ENCODE results near the gene NELFCD.

The NELFCD gene

GRCh38 chr20:59025086-59025485 is 44.0 kb downstream of the NELFCD start:
- CTCF ChIA-PET = no interaction called here
- no peak for DNase-seq (ENCODE audit: low read depth, low spot score)
- TF ChIP-seq CTCF (IDR thresholded peaks at IDR 0.05; ENCODE audit: insufficient read depth, low read length, missing control alignments) = no peak
- POLR2A ChIA-PET = no interaction called here
- no peak overlapping the region for H3K4me3 ChIP-seq (ENCODE audit: low read depth, low read length)

DNA sequence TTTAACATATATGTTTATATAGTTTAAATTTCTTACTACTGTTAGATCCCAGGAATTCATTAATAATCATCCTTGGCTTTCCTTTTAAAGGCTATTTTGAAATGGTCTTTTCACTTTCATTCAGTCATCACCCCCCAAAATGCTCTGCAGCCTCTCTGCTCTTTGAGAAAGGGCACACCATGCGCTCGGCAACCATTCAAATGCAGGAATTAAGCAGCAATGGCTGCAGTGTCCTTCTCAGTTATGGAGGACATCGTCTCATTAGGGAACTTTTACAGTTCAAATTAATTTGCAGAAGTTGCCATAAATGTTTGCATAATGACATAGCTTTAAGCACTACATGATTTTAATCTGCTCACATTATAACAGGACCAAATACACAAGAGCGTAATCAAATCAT is 44.5 kb downstream of the NELFCD start:
- TF ChIP-seq CTCF (IDR thresholded peaks at IDR 0.05; ENCODE audit: insufficient read depth, low read length, missing control alignments) = no peak
- no peak overlapping the region for H3K4me3 ChIP-seq (ENCODE audit: low read depth, low read length)
- DNase-seq (ENCODE audit: low read depth, low spot score) = no peak
- ChIA-PET CTCF (no interaction called here), POLR2A (no interaction called here)

GRCh38 chr20:59026904-59027740 is 46.1 kb downstream of the NELFCD start:
- CTCF ChIA-PET = interaction anchor here (1.5 to 2.3 kb wide), 3 partner anchors 11 to 159 kb away, joined by 3 to 8 read pairs (median 5); no protein-coding TSS in a partner anchor
- POLR2A ChIA-PET = no interaction called here
- no peak for TF ChIP-seq CTCF (IDR thresholded peaks at IDR 0.05; ENCODE audit: insufficient read depth, low read length, missing control alignments)
- H3K4me3 ChIP-seq (ENCODE audit: low read depth, low read length) = peak overlapping the region; percentile 7; the same call in 1 of the 2 replicates
- no peak for DNase-seq (ENCODE audit: low read depth, low spot score)

GRCh38 chr20:59027741-59028320 is 46.8 kb downstream of the NELFCD start:
- peak overlapping the region; percentile 7; the same call in 1 of the 2 replicates for H3K4me3 ChIP-seq (ENCODE audit: low read depth, low read length)
- no peak for TF ChIP-seq CTCF (IDR thresholded peaks at IDR 0.05; ENCODE audit: insufficient read depth, low read length, missing control alignments)
- ChIA-PET CTCF (interaction anchor here (1.5 to 2.3 kb wide), 3 partner anchors 12 to 160 kb away, joined by 3 to 8 read pairs (median 5); no protein-coding TSS in a partner anchor), POLR2A (interaction anchor here (1.1 kb wide), 1 partner anchor 34 kb away, joined by 3 read pairs; no protein-coding TSS in a partner anchor)
- no peak for DNase-seq (ENCODE audit: low read depth, low spot score)

DNA sequence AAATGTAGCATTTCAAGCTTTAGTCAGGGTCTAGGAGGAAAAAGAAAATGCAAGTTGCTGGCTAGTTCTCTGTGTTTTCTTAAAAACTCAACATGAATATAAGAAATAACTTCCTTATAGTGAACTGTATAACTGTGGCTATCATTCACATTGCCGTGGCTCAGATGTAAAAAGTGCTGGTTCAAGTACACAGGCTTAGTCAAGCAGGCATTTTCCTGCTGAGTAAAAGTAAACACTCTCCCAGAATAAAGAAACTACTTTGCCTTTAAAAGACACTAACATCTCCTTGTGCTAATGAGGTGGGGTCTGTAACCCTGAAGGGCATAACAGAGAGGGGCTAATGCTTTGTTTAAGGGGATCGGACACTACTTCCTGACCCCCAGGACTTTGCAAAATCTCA is 47.8 kb downstream of the NELFCD start:
- DNase-seq (ENCODE audit: low read depth, low spot score) = no peak
- POLR2A ChIA-PET = interaction anchor here (0.6 to 1.1 kb wide), 4 partner anchors 10 to 140 kb away, joined by 3 read pairs; partner anchors contain the start of gene TUBB1

More for the DNA sequence above, 47.8 kb downstream of the NELFCD start:
- H3K4me3 ChIP-seq (ENCODE audit: low read depth, low read length) = peak overlapping the region; percentile 37
- TF ChIP-seq CTCF (IDR thresholded peaks at IDR 0.05; ENCODE audit: insufficient read depth, low read length, missing control alignments) = no peak
- CTCF ChIA-PET = interaction anchor here (1.0 to 2.3 kb wide), 3 partner anchors 10 to 161 kb away, joined by 3 to 8 read pairs (median 4); partner anchors contain the start of gene TUBB1
